GM12874 (cell line): ENCODE results near the gene BLM.

ENCODE experiments used
- CTCF ChIP-seq: IDR thresholded peaks from 2 replicates; pipeline ENCODE4 v1.5.1; 2011; ENCODE audit warnings: low read depth, mild to moderate bottlenecking, control low read depth, low read length, moderate library complexity; ENCODE audit not compliant: insufficient read depth

Gene BLM

DNA sequence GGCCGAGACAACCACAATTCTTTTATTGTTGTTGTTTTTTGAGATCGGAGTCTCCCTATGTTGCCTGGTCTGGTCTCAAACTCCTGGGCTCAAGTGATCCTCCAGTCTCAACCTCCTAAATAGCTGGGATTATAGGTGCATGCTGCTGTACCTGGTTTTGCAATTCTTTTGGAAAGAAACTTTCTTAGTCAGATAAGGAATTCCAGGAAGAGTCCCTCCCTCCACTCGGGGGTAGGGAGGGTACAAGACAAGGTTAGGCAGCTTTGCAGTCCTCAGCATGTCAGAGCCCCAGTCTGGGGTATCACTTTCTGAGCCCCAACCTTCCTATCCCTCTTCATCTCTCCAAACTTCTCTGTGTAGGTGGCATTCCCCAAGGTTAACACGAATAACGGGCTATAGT, 117.5 kb downstream of the BLM start:
- TF ChIP-seq CTCF = no peak

- no peak for TF ChIP-seq CTCF
These were observed 119.2 kb downstream of the BLM start for GRCh38 chr15:90836296-90836871.

GRCh38 chr15:90837094-90837493, 119.9 kb downstream of the BLM start:
- no peak for TF ChIP-seq CTCF

DNA sequence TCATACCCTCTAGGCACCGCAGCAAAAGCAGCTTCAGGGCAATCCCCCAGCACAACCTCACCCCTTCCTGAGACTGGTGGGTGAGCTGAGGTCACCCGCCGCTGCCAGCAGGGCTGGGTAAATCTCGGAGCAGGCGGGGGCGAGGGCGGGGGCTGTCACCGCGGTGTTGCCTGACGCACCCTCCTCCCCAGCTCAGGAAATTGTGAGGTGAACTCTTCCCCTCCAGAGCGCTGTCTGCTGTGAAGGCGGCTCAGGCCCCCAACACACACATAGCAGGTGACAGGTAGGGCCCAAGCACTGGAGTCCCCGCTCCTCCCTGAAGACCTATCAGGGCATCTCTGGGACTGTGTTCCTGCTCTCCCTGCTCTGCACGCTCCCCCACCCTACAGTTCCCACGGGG, 121.0 kb downstream of the BLM start:
- no peak for TF ChIP-seq CTCF

- TF ChIP-seq CTCF = 0 out of 2 replicates have a peak, but pooled peaks have one; percentile 7
These were observed 121.4 kb downstream of the BLM start for GRCh38 chr15:90838544-90838943.

DNA sequence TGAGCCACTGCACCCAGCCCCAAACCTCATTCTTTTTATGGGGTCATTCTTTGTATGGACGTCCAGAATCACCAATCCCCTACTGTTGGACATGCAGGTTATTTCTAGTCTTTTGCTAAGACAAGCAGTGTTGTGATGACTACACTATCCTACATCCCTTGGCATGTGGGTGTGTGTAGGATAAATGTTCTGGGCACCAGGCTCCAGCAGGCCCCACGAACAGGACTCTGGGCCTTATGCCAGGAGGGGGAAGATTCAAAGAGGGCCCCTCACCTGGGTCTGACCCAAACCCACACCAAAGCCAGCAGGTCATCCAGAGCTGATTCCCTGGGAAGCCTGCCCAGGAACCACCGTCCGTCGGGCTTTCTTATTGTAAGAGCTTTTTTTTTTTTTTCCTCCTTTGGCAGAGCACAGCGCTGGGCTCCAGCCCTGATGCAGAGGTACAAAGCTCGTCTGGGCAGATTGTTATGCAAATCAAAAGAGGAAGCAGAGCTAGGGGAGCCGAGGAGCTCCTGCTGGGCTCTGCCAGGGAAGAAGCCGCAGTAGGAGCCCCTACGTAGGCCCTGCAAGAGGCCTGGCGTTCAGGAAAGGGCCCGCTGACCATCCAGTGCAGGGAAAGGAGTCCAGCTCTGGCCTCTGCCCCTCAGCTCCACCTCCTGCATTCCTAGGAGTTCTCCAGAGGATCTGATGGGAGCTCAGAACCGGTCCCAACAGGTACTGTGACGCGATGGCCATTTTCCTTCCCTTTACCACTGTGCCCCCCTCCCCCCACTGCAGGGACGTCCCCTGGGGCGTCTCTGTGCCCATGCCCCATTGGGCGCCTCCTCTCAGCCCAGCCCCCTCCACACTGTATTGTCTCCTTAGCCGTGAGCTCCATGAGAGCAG, 122.3 kb downstream of the BLM start:
- no peak for TF ChIP-seq CTCF

GRCh38 chr15:90840157-90840855, 123.2 kb downstream of the BLM start:
- TF ChIP-seq CTCF = no peak
